Putamen (tissue), 1 donor: ENCODE data around the gene CUL4A.

ENCODE experiments used
- DNase-seq: peaks from one replicate; pipeline ENCODE4 v3.0.0-alpha.2; 2016; ENCODE audit warnings: low spot score

Gene CUL4A

GRCh38 chr13:113179374-113180230 is 29.8 kb upstream of the CUL4A start:
- DNase-seq: no peak

GRCh38 chr13:113182046-113182445 is 27.4 kb upstream of the CUL4A start:
- no peak for DNase-seq

GRCh38 chr13:113183450-113184129 is 25.8 kb upstream of the CUL4A start:
- DNase-seq: no peak

- no peak for DNase-seq
Measured at GRCh38 chr13:113184568-113185440, 24.6 kb upstream of the CUL4A start.

GRCh38 chr13:113186061-113186900 is 23.1 kb upstream of the CUL4A start:
- no peak for DNase-seq

GRCh38 chr13:113187263-113187669 is 22.1 kb upstream of the CUL4A start:
- peak; percentile 65 for DNase-seq

GRCh38 chr13:113187883-113188665 is 21.3 kb upstream of the CUL4A start:
- DNase-seq: no peak

GRCh38 chr13:113190181-113190580 is 19.2 kb upstream of the CUL4A start:
- DNase-seq: no peak

GRCh38 chr13:113192279-113192678 is 17.1 kb upstream of the CUL4A start:
- no peak for DNase-seq

- no peak for DNase-seq
Measured at GRCh38 chr13:113192902-113193301, 16.5 kb upstream of the CUL4A start.

- DNase-seq: no peak
Measured at GRCh38 chr13:113195360-113195759, 14.1 kb upstream of the CUL4A start.

GRCh38 chr13:113196970-113197737 is 12.3 kb upstream of the CUL4A start:
- no peak for DNase-seq

- DNase-seq: no peak
Measured at GRCh38 chr13:113201815-113202214, 7.6 kb upstream of the CUL4A start.

GRCh38 chr13:113202912-113203311 is 6.5 kb upstream of the CUL4A start:
- no peak for DNase-seq

- no peak for DNase-seq
Measured at GRCh38 chr13:113203507-113204377, 5.7 kb upstream of the CUL4A start.

GRCh38 chr13:113204378-113204734 is 5.1 kb upstream of the CUL4A start:
- DNase-seq: no peak

GRCh38 chr13:113205428-113205931 is 3.9 kb upstream of the CUL4A start:
- DNase-seq: no peak

- no peak for DNase-seq
Measured at GRCh38 chr13:113207460-113207859, 2.0 kb upstream of the CUL4A start.
